H1 (cell line): ENCODE data around the gene NECTIN3. TPM values are rescaled to one million over a fixed set of nuclear protein-coding genes. Genes with fewer than 3 reads are reported as not detected.

Source experiments
- CTCF ChIA-PET: fragments of 300-600 bp; sonication (Branson Sonifier 250); formaldehyde crosslinking; loops from one replicate; lab custom pipeline; 2021; ENCODE audit not compliant: partially characterized antibody; lab: Charles Lee
- POLR2A ChIA-PET: fragments of 300-600 bp; sonication (Branson Sonifier 250); formaldehyde crosslinking; loops from one replicate; lab custom pipeline; 2021; ENCODE audit warnings: inconsistent platforms; ENCODE audit not compliant: partially characterized antibody; lab: Charles Lee
- DNase-seq, 2 experiments: peaks; one replicate each; pipeline versions ENCODE4 v3.0.0 to v3.0.0-alpha.2; 2010 to 2022; ENCODE audit warnings: low spot score in 2 of 2, low read depth in 1 of 2, mixed read lengths in 1 of 2
- FAIRE-seq: peaks from 2 replicates; lab custom pipeline; 2011; peaks lifted over from hg19 to GRCh38; lab: Jason Lieb, UNC
- H2AFZ ChIP-seq: 2 replicates; pipeline ENCODE4 v1.8.1; 2012; ENCODE audit warnings: low read length, inconsistent platforms
- H2AK5ac ChIP-seq: 2 replicates; pipeline ENCODE4 v1.6.1; 2013; ENCODE audit warnings: low read depth, low read length
- H2BK120ac ChIP-seq: replicated peaks from 2 replicates; pipeline ENCODE3; 2013; ENCODE audit warnings: low read depth, low read length, inconsistent platforms
- H2BK12ac ChIP-seq: 2 replicates; pipeline ENCODE4 v1.6.1; 2013; ENCODE audit warnings: low read depth, low read length
- H2BK15ac ChIP-seq: 2 replicates; pipeline ENCODE4 v1.6.1; 2013; ENCODE audit warnings: low read length
- H2BK20ac ChIP-seq: 2 replicates; pipeline ENCODE4 v1.6.1; 2013; ENCODE audit warnings: low read length
- H2BK5ac ChIP-seq: 2 replicates; pipeline ENCODE4 v1.6.1; 2013; ENCODE audit warnings: low read depth, low read length
- H3K14ac ChIP-seq: 2 replicates; pipeline ENCODE4 v1.6.1; 2013; ENCODE audit warnings: inconsistent platforms; ENCODE audit not compliant: insufficient read length
- H3K18ac ChIP-seq: 2 replicates; pipeline ENCODE4 v1.6.1; 2013; ENCODE audit warnings: low read length; ENCODE audit errors: extremely low read depth
- H3K23ac ChIP-seq: 2 replicates; pipeline ENCODE4 v1.6.1; 2013; ENCODE audit warnings: inconsistent platforms; ENCODE audit not compliant: insufficient read length
- H3K23me2 ChIP-seq: 2 replicates; pipeline ENCODE4 v1.6.1; 2013; ENCODE audit warnings: low read depth, low read length
- H3K27ac ChIP-seq: 2 replicates; pipeline ENCODE4 v1.6.1; 2011; ENCODE audit warnings: low read depth, low read length, inconsistent platforms
- H3K27me3 ChIP-seq, 4 experiments: replicated peaks in 1 of 4; 1 replicate in 1 of 4; 2 replicates in 3 of 4; pipeline versions ENCODE4 v1.6.1 to v1.8.1; 2011 to 2013; ENCODE audit warnings: low read length in 3 of 4, mild to moderate bottlenecking in 3 of 4, inconsistent platforms in 2 of 4, mixed read lengths in 2 of 4, moderate library complexity in 1 of 4; ENCODE audit not compliant: control insufficient read depth in 3 of 4, insufficient read depth in 3 of 4; ENCODE audit errors: extremely low read depth in 1 of 4
- H3K36me3 ChIP-seq, 4 experiments: 2 replicates each; pipeline versions ENCODE4 v1.6.1 to v1.8.1; 2011 to 2013; ENCODE audit warnings: mild to moderate bottlenecking in 4 of 4, low read length in 3 of 4, moderate library complexity in 2 of 4, control low read depth in 1 of 4, inconsistent platforms in 1 of 4; ENCODE audit not compliant: insufficient read depth in 4 of 4, control insufficient read depth in 2 of 4
- H3K4ac ChIP-seq: replicated peaks from 2 replicates; pipeline ENCODE3; 2013; ENCODE audit warnings: low read length, low read depth, mixed read lengths, inconsistent platforms; ENCODE audit not compliant: insufficient read length
- H3K4me1 ChIP-seq, 4 experiments: replicated peaks in 1 of 4; 1 replicate in 1 of 4; 2 replicates in 3 of 4; pipeline versions ENCODE4 v1.6.1 to v1.8.1; 2011 to 2013; ENCODE audit warnings: low read length in 3 of 4, inconsistent platforms in 2 of 4, mixed read lengths in 1 of 4; ENCODE audit not compliant: insufficient read depth in 4 of 4, control insufficient read depth in 3 of 4
- H3K4me2 ChIP-seq, 2 experiments: 2 replicates each; pipeline versions ENCODE4 v1.6.1 to v1.8.1; 2011 to 2013; ENCODE audit warnings: low read depth in 2 of 2, low read length in 2 of 2, control low read depth in 1 of 2, inconsistent platforms in 1 of 2, mild to moderate bottlenecking in 1 of 2; ENCODE audit not compliant: insufficient read depth in 1 of 2
- H3K4me3 ChIP-seq, 4 experiments: fragments of 200-600, 300-600 bp in 1 of 4; sonication (generic), shearing (Covaris generic), sonication (Bioruptor Twin) in 1 of 4; 2 replicates each; pipeline versions ENCODE4 v1.5.1 to v1.8.1; 2011 to 2016; ENCODE audit warnings: low read length in 4 of 4, low read depth in 3 of 4, control low read depth in 2 of 4, inconsistent platforms in 2 of 4, mild to moderate bottlenecking in 2 of 4, mixed read lengths in 1 of 4, moderate library complexity in 1 of 4; ENCODE audit not compliant: insufficient read depth in 2 of 4; ENCODE audit errors: extremely low read depth in 1 of 4
- H3K56ac ChIP-seq: replicated peaks from 2 replicates; pipeline ENCODE3; 2013; ENCODE audit warnings: low read depth, mild to moderate bottlenecking, mixed read lengths, low read length, inconsistent platforms; ENCODE audit not compliant: insufficient read length
- H3K79me1 ChIP-seq: 2 replicates; pipeline ENCODE4 v1.6.1; 2013; ENCODE audit warnings: low read depth, low read length, control low read depth
- H3K79me2 ChIP-seq, 2 experiments: 2 replicates each; pipeline versions ENCODE4 v1.6.1 to v1.8.1; 2012 to 2013; ENCODE audit warnings: low read length in 2 of 2, mild to moderate bottlenecking in 2 of 2, inconsistent platforms in 1 of 2; ENCODE audit not compliant: insufficient read depth in 2 of 2, control insufficient read depth in 1 of 2
- H3K9ac ChIP-seq, 4 experiments: replicated peaks in 1 of 4; 1 replicate in 1 of 4; 2 replicates in 3 of 4; pipeline versions ENCODE4 v1.6.1 to v1.8.1; 2011 to 2013; ENCODE audit warnings: low read depth in 3 of 4, low read length in 3 of 4, control low read depth in 2 of 4, mild to moderate bottlenecking in 2 of 4, moderate library complexity in 2 of 4, inconsistent platforms in 1 of 4; ENCODE audit errors: extremely low read depth in 1 of 4
- H3K9me3 ChIP-seq, 2 experiments: 2 replicates each; pipeline versions ENCODE4 v1.6.1 to v1.8.1; 2012 to 2013; ENCODE audit warnings: mild to moderate bottlenecking in 2 of 2, moderate library complexity in 2 of 2, control low read depth in 1 of 2, inconsistent platforms in 1 of 2, low read depth in 1 of 2, low read length in 1 of 2, mixed read lengths in 1 of 2; ENCODE audit not compliant: insufficient read depth in 2 of 2
- H4K20me1 ChIP-seq, 2 experiments: replicated peaks in 1 of 2; 2 replicates each; pipeline versions ENCODE3 to v1.8.1; 2011 to 2013; ENCODE audit warnings: inconsistent platforms in 2 of 2, low read length in 2 of 2, mild to moderate bottlenecking in 1 of 2; ENCODE audit not compliant: insufficient read depth in 2 of 2, control insufficient read depth in 1 of 2
- H4K5ac ChIP-seq: 2 replicates; pipeline ENCODE4 v1.6.1; 2013; ENCODE audit warnings: low read length, low read depth, mixed read lengths, inconsistent platforms; ENCODE audit not compliant: insufficient read length
- H4K8ac ChIP-seq: 2 replicates; pipeline ENCODE4 v1.8.0; 2013; ENCODE audit warnings: mild to moderate bottlenecking, moderate library complexity, low read length, inconsistent platforms; ENCODE audit not compliant: insufficient read depth; ENCODE audit errors: extremely low read depth
- H4K91ac ChIP-seq: replicated peaks from 2 replicates; pipeline ENCODE3; 2013; ENCODE audit warnings: low read length, mixed read lengths, inconsistent platforms; ENCODE audit not compliant: insufficient read length
- GTF2F1 ChIP-seq: IDR thresholded peaks from 2 replicates; pipeline ENCODE4 v1.6.1; 2012; ENCODE audit warnings: low read depth, low read length, improper control_type of control experiment, borderline replicate concordance
- JUND ChIP-seq: IDR thresholded peaks from 2 replicates; pipeline ENCODE4 v1.6.1; 2011; ENCODE audit warnings: mild to moderate bottlenecking, improper control_type of control experiment, low read length
- whole genome bisulfite sequencing, 2 experiments: shearing (Covaris generic) in 1 of 2; methylation state at CpG; one replicate each; pipeline versions ENCODE4 v1.1.6 to v1.1.7; 2013 to 2015; ENCODE audit warnings: low lambda C conversion rate in 2 of 2, mixed read lengths in 2 of 2, inconsistent platforms in 1 of 2, low coverage in 1 of 2, missing lambda C conversion rate in 1 of 2; ENCODE audit not compliant: insufficient replicate concordance in 2 of 2, insufficient coverage in 1 of 2, insufficient read length in 1 of 2; ENCODE audit errors: extremely low coverage in 1 of 2, missing lambda C conversion rate in 1 of 2; 5-methylcytosine and 5-hydroxymethylcytosine counted together
- polyA plus RNA-seq, 7 experiments: library from polyadenylated mRNA; depleted of rRNA in 3 of 7; stranded (reverse) in 5 of 7; unstranded in 2 of 7; fragments of >200 nt in 5 of 7; fragments of 200-250 nt in 2 of 7; gene quantifications; 1 replicate in 5 of 7; 2 replicates in 1 of 7; 4 replicates in 1 of 7; pipeline versions ENCODE4 v1.2.1 to v1.2.3, GENCODE V29; 2011 to 2013; ENCODE audit warnings: missing spikeins in 2 of 7, mixed read lengths in 2 of 7
- total RNA-seq: library from RNA; stranded (reverse); fragmentation: NEBNext Ultra II Directional; extraction: Animal tissue kit (Norgen Biotek cat#: 25700); gene quantifications from 2 replicates; pipeline ENCODE4 v1.2.1, GENCODE V29; 2021

Gene NECTIN3
- total and polyA plus RNA-seq, 2 of the 8 experiments (the other 6 are each of a cell fraction or from before 2014, with no cell fraction given): 13.6 to 50.6 TPM

- H2BK20ac ChIP-seq: no peak overlapping the region
- H3K9ac ChIP-seq: no peak overlapping the region
- no peaks in the 10 kb centered on the region for H4K20me1 ChIP-seq
- H3K27me3 ChIP-seq: no peaks in the 10 kb centered on the region
- no peak for TF ChIP-seq GTF2F1
- TF ChIP-seq JUND: no peak
- no peak for DNase-seq
- H4K8ac ChIP-seq: no peak overlapping the region
- no peaks in the 10 kb centered on the region for H3K79me2 ChIP-seq
- H3K56ac ChIP-seq: no peak overlapping the region
- H2BK12ac ChIP-seq: no peak overlapping the region
- H3K18ac ChIP-seq: no peak overlapping the region
- POLR2A ChIA-PET: no interaction called here
- H3K23me2 ChIP-seq: no peaks in the 10 kb centered on the region
- no peak overlapping the region for H2AK5ac ChIP-seq
- no peak overlapping the region for H3K4me3 ChIP-seq
- no peak overlapping the region for H4K91ac ChIP-seq
- H3K4ac ChIP-seq: no peak overlapping the region
- H3K9me3 ChIP-seq: no peaks in the 10 kb centered on the region
- no peak overlapping the region for H4K5ac ChIP-seq
- peaks cover 0 to 2% (median 0%) of the 10 kb centered on the region in 4 experiments; a peak in 2 of 8 replicates for H3K36me3 ChIP-seq
- no peak for FAIRE-seq
- H2BK15ac ChIP-seq: no peak overlapping the region
- no peak overlapping the region for H3K14ac ChIP-seq
- no peak overlapping the region for H2BK5ac ChIP-seq
- no peaks in the 10 kb centered on the region for H3K79me1 ChIP-seq
- H3K23ac ChIP-seq: no peak overlapping the region
- H2BK120ac ChIP-seq: no peak overlapping the region
- H3K4me2 ChIP-seq: no peak overlapping the region
- H2AFZ ChIP-seq: no peak overlapping the region
- no peak overlapping the region for H3K27ac ChIP-seq
- 92% methylated on average over 3 of the region's 3 CpGs; no CpG with 5 or more reads in 1 of the 2 experiments for WGBS, 2 experiments
- H3K4me1 ChIP-seq: no peaks in the 10 kb centered on the region
- CTCF ChIA-PET: interaction anchor here (1.3 kb wide), 1 partner anchor 17 kb away, joined by 3 read pairs; no protein-coding TSS in a partner anchor
These were observed 93.8 kb downstream of the NECTIN3 start for GRCh38 chr3:111165411-111165810.
